ENCODE results near the gene HERPUD1. TPM values are rescaled to one million over a fixed set of nuclear protein-coding genes. Genes with fewer than 3 reads are reported as not detected.

The HERPUD1 gene
- total RNA-seq, 1 donor, result 190 TPM

DNA sequence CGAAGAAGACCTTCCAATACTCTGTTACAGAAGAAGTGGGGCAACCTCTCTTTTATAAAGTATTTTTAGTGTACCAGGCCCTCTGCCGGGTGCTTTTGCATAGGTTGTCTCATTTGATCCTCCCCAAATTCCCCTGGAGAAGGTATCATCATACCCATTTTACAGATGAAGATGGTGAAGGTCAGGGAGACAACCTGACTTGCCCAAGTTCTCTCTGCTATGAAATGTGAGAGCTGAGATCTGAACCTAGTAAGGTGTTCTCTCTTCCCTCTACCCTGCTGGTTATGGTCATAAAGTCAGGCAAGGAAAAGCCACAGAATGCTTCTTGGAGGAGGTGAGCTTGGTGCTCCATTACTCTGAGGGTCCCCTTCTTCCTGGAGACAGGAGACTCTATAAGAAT lies 28.1 kb upstream of the HERPUD1 start:
- Histone ChIP-seq H3K9me3 (ENCODE audit: low read depth, low read length) (no peaks in the 10 kb centered on the region), H3K79me2 (ENCODE audit: insufficient read depth, low read length) (no peaks in the 10 kb centered on the region), H3K4me3 (ENCODE audit: insufficient read depth, low read length) (no peak overlapping the region), H3K4me2 (ENCODE audit: insufficient read depth, low read length) (no peak overlapping the region), H3K27me3 (ENCODE audit: insufficient read depth, low read length) (peaks cover 13% of the 10 kb centered on the region), H3K27ac (ENCODE audit: low read depth, low read length) (no peak overlapping the region), H2AFZ (ENCODE audit: low read length) (no peak overlapping the region), H4K20me1 (ENCODE audit: insufficient read depth, low read length) (no peaks in the 10 kb centered on the region), H3K4me1 (ENCODE audit: insufficient read depth, low read length) (no peaks in the 10 kb centered on the region), H3K36me3 (ENCODE audit: insufficient read depth, low read length) (no peaks in the 10 kb centered on the region)
- TF ChIP-seq, protein P1, sequence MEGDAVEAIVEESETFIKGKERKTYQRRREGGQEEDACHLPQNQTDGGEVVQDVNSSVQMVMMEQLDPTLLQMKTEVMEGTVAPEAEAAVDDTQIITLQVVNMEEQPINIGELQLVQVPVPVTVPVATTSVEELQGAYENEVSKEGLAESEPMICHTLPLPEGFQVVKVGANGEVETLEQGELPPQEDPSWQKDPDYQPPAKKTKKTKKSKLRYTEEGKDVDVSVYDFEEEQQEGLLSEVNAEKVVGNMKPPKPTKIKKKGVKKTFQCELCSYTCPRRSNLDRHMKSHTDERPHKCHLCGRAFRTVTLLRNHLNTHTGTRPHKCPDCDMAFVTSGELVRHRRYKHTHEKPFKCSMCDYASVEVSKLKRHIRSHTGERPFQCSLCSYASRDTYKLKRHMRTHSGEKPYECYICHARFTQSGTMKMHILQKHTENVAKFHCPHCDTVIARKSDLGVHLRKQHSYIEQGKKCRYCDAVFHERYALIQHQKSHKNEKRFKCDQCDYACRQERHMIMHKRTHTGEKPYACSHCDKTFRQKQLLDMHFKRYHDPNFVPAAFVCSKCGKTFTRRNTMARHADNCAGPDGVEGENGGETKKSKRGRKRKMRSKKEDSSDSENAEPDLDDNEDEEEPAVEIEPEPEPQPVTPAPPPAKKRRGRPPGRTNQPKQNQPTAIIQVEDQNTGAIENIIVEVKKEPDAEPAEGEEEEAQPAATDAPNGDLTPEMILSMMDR (IDR thresholded peaks at IDR 0.05; ENCODE audit: extremely low read depth, low read depth, low read length), result no peak
- DNase-seq (ENCODE audit: insufficient read length, low spot score, missing footprints), result no peak

DNA sequence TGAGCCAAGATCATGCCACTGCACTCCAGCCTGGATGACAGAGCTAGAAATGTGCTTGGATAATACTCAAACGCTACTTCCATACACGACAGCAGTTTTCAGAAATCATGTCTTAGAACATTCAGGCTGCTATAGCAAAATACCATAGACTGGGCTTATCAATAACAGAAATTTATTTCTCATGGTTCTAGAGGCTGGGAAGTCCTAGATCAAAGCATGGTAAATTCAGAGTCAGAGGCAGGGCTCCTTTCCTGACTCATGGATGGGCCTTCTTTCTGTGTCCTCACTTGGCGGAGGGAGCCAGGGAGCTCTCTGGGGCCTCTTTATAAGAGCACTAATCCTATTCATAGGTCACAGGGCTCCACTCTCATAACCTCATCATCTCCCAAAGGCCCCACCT lies 24.5 kb upstream of the HERPUD1 start:
- H3K36me3 ChIP-seq (ENCODE audit: insufficient read depth, low read length), result no peaks in the 10 kb centered on the region
- no peak overlapping the region for H2AFZ ChIP-seq (ENCODE audit: low read length)
- H3K4me3 ChIP-seq (ENCODE audit: insufficient read depth, low read length), result no peak overlapping the region
- H3K79me2 ChIP-seq (ENCODE audit: insufficient read depth, low read length), result no peaks in the 10 kb centered on the region
- H3K4me2 ChIP-seq (ENCODE audit: insufficient read depth, low read length), result no peak overlapping the region
- TF ChIP-seq, protein P1 (IDR thresholded peaks at IDR 0.05; ENCODE audit: extremely low read depth, low read depth, low read length), result no peak
- H4K20me1 ChIP-seq (ENCODE audit: insufficient read depth, low read length), result no peaks in the 10 kb centered on the region
- H3K27me3 ChIP-seq (ENCODE audit: insufficient read depth, low read length), result no peaks in the 10 kb centered on the region
- DNase-seq (ENCODE audit: insufficient read length, low spot score, missing footprints), result no peak
- no peaks in the 10 kb centered on the region for H3K9me3 ChIP-seq (ENCODE audit: low read depth, low read length)
- H3K4me1 ChIP-seq (ENCODE audit: insufficient read depth, low read length), result peaks cover 26% of the 10 kb centered on the region
- no peak overlapping the region for H3K27ac ChIP-seq (ENCODE audit: low read depth, low read length)

DNA sequence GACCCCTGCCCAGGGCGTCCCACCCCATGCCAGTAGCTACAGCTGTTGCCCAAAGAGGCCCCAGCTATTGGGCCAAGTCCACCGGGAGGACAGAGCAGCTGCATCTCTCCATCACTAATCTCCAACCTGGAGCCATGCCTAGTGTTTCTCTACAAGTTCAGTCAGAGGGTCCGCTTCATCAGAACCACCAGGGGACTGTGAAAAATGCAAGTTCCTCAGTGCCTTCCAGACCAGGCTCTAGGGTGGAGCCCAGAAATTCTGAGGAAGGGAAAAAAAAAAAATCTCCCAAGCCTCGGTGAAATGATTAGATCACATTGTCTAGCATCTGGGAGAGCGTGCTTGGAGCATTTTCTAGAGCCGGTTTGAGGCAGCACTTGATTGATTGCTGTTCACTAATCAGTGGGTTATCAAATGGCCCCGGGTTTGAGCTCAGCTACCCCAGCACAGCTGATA lies 22.4 kb upstream of the HERPUD1 start:
- no peak for DNase-seq (ENCODE audit: insufficient read length, low spot score, missing footprints)
- Histone ChIP-seq H3K79me2 (ENCODE audit: insufficient read depth, low read length) (no peaks in the 10 kb centered on the region), H3K27ac (ENCODE audit: low read depth, low read length) (no peak overlapping the region)

DNA sequence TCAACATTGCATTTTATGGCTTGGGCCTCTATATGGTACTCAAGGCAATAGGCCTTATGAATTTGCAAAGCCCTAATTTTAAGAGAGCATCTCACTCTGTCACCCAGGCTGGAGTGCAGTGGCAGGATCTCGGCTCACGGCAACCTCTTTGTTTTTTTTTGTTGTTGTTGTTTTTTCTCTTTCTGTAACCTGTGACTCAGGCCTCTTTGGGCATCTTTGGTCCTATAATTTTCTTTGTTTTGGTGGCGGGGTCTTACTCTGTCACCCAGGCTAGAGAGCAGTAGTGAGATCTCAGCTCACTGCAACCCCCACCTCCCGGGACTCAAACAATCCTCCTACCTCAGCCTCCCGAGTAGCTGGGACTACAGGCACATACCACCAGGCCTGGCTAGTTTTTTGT lies 21.8 kb upstream of the HERPUD1 start:
- Histone ChIP-seq H3K36me3 (ENCODE audit: insufficient read depth, low read length) (no peaks in the 10 kb centered on the region), H3K27ac (ENCODE audit: low read depth, low read length) (peak overlapping the region; percentile 22), H3K27me3 (ENCODE audit: insufficient read depth, low read length) (no peaks in the 10 kb centered on the region), H4K20me1 (ENCODE audit: insufficient read depth, low read length) (no peaks in the 10 kb centered on the region), H3K4me3 (ENCODE audit: insufficient read depth, low read length) (no peak overlapping the region), H3K9me3 (ENCODE audit: low read depth, low read length) (no peaks in the 10 kb centered on the region), H3K4me2 (ENCODE audit: insufficient read depth, low read length) (no peak overlapping the region), H2AFZ (ENCODE audit: low read length) (no peak overlapping the region), H3K4me1 (ENCODE audit: insufficient read depth, low read length) (peaks cover 47% of the 10 kb centered on the region), H3K79me2 (ENCODE audit: insufficient read depth, low read length) (no peaks in the 10 kb centered on the region)
- DNase-seq (ENCODE audit: insufficient read length, low spot score, missing footprints), result no peak
- TF ChIP-seq, protein P1 (IDR thresholded peaks at IDR 0.05; ENCODE audit: extremely low read depth, low read depth, low read length), result no peak

More for the DNA sequence above, 22.4 kb upstream of the HERPUD1 start:
- Histone ChIP-seq H3K9me3 (ENCODE audit: low read depth, low read length) (no peaks in the 10 kb centered on the region), H4K20me1 (ENCODE audit: insufficient read depth, low read length) (no peaks in the 10 kb centered on the region), H3K4me3 (ENCODE audit: insufficient read depth, low read length) (no peak overlapping the region), H3K27me3 (ENCODE audit: insufficient read depth, low read length) (no peaks in the 10 kb centered on the region), H2AFZ (ENCODE audit: low read length) (no peak overlapping the region), H3K4me1 (ENCODE audit: insufficient read depth, low read length) (peaks cover 43% of the 10 kb centered on the region), H3K4me2 (ENCODE audit: insufficient read depth, low read length) (no peak overlapping the region), H3K36me3 (ENCODE audit: insufficient read depth, low read length) (no peaks in the 10 kb centered on the region)
- TF ChIP-seq, protein P1 (IDR thresholded peaks at IDR 0.05; ENCODE audit: extremely low read depth, low read depth, low read length), result no peak

Data from osteoblast (primary cell).